ENCODE data around the gene ITPA. TPM values are rescaled to one million over a fixed set of nuclear protein-coding genes. Genes with fewer than 3 reads are reported as not detected.

The ITPA gene
- total RNA-seq, 1 experiment from 2014 or later: 59.3 TPM

- no peaks in the 10 kb centered on the region for H3K36me3 ChIP-seq
- DNase-seq (ENCODE audit: low read depth in 1 of 2, low spot score in 2 of 2): no peak
- H3K4me3 ChIP-seq: no peak overlapping the region
- H3K9me3 ChIP-seq (replicated peaks): no peaks in the 10 kb centered on the region; the same call in 1 of the 2 replicates
- no peak overlapping the region for H3K27ac ChIP-seq
- H3K27me3 ChIP-seq (replicated peaks): peaks cover 35% of the 10 kb centered on the region
- H3K4me1 ChIP-seq (replicated peaks): peaks cover 20% of the 10 kb centered on the region
Measured at GRCh38 chr20:3235666-3236324, 26.5 kb downstream of the ITPA start.

- Histone ChIP-seq H3K27me3 (replicated peaks) (peaks cover 38% of the 10 kb centered on the region), H3K36me3 (no peaks in the 10 kb centered on the region), H3K4me3 (no peak overlapping the region), H3K9me3 (replicated peaks) (no peaks in the 10 kb centered on the region; the same call in 1 of the 2 replicates), H3K4me1 (replicated peaks) (peaks cover 20% of the 10 kb centered on the region), H3K27ac (no peak overlapping the region)
- DNase-seq (ENCODE audit: low read depth in 1 of 2, low spot score in 2 of 2): no peak
Measured at GRCh38 chr20:3237011-3237957, 28.0 kb downstream of the ITPA start.

GRCh38 chr20:3237958-3238615 lies 28.8 kb downstream of the ITPA start:
- no peaks in the 10 kb centered on the region for H3K36me3 ChIP-seq
- peak overlapping the region; percentile 47 for H3K4me3 ChIP-seq
- no peaks in the 10 kb centered on the region; the same call in 1 of the 2 replicates for H3K9me3 ChIP-seq (replicated peaks)
- DNase-seq (ENCODE audit: low read depth in 1 of 2, low spot score in 2 of 2): no peak
- peaks cover 38% of the 10 kb centered on the region for H3K27me3 ChIP-seq (replicated peaks)
- H3K27ac ChIP-seq: no peak overlapping the region
- H3K4me1 ChIP-seq (replicated peaks): peaks cover 20% of the 10 kb centered on the region

GRCh38 chr20:3238616-3239025 lies 29.3 kb downstream of the ITPA start:
- Histone ChIP-seq H3K4me3 (peak overlapping the region; percentile 47), H3K36me3 (no peaks in the 10 kb centered on the region), H3K9me3 (replicated peaks) (no peaks in the 10 kb centered on the region; the same call in 1 of the 2 replicates), H3K27me3 (replicated peaks) (peaks cover 38% of the 10 kb centered on the region), H3K27ac (no peak overlapping the region), H3K4me1 (replicated peaks) (peaks cover 20% of the 10 kb centered on the region)
- no peak for DNase-seq (ENCODE audit: low read depth in 1 of 2, low spot score in 2 of 2)

GRCh38 chr20:3239026-3239866 lies 29.9 kb downstream of the ITPA start, which contains the start of gene SLC4A11:
SLC4A11 (minus strand) TSS chr20:3239190; CDS start chr20:3239137, 53 bp downstream.
- Histone ChIP-seq H3K9me3 (replicated peaks) (no peaks in the 10 kb centered on the region; the same call in 1 of the 2 replicates), H3K27ac (no peak within 1 kb of the TSS), H3K36me3 (no peaks in the 10 kb centered on the region), H3K4me3 (peak within 1 kb of the TSS; percentile 47), H3K27me3 (replicated peaks) (peaks cover 38% of the 10 kb centered on the region), H3K4me1 (replicated peaks) (peaks cover 20% of the 10 kb centered on the region)
- DNase-seq (ENCODE audit: low read depth in 1 of 2, low spot score in 2 of 2): peak; percentile 39 to 66

GRCh38 chr20:3239867-3240775 lies 30.8 kb downstream of the ITPA start:
- no peak for DNase-seq (ENCODE audit: low read depth in 1 of 2, low spot score in 2 of 2)
- H3K4me3 ChIP-seq: peak overlapping the region; percentile 47
- H3K27ac ChIP-seq: no peak overlapping the region
- no peaks in the 10 kb centered on the region for H3K36me3 ChIP-seq
- H3K4me1 ChIP-seq (replicated peaks): peaks cover 20% of the 10 kb centered on the region
- H3K9me3 ChIP-seq (replicated peaks): no peaks in the 10 kb centered on the region; the same call in 1 of the 2 replicates
- peaks cover 38% of the 10 kb centered on the region for H3K27me3 ChIP-seq (replicated peaks)

- peaks cover 20% of the 10 kb centered on the region for H3K4me1 ChIP-seq (replicated peaks)
- no peaks in the 10 kb centered on the region for H3K36me3 ChIP-seq
- no peak overlapping the region for H3K27ac ChIP-seq
- H3K4me3 ChIP-seq: no peak overlapping the region
- no peaks in the 10 kb centered on the region; the same call in 1 of the 2 replicates for H3K9me3 ChIP-seq (replicated peaks)
- no peak for DNase-seq (ENCODE audit: low read depth in 1 of 2, low spot score in 2 of 2)
- peaks cover 38% of the 10 kb centered on the region for H3K27me3 ChIP-seq (replicated peaks)
Measured at GRCh38 chr20:3240776-3241363, 31.6 kb downstream of the ITPA start.

GRCh38 chr20:3242172-3242692 lies 32.9 kb downstream of the ITPA start:
- Histone ChIP-seq H3K36me3 (no peaks in the 10 kb centered on the region), H3K4me3 (no peak overlapping the region), H3K9me3 (replicated peaks) (no peaks in the 10 kb centered on the region; the same call in 1 of the 2 replicates), H3K4me1 (replicated peaks) (peaks cover 20% of the 10 kb centered on the region), H3K27ac (no peak overlapping the region), H3K27me3 (replicated peaks) (peaks cover 33% of the 10 kb centered on the region)
- DNase-seq (ENCODE audit: low read depth in 1 of 2, low spot score in 2 of 2): no peak

- no peak overlapping the region for H3K4me3 ChIP-seq
- H3K4me1 ChIP-seq (replicated peaks): peaks cover 15% of the 10 kb centered on the region
- no peaks in the 10 kb centered on the region for H3K9me3 ChIP-seq (replicated peaks)
- H3K27ac ChIP-seq: no peak overlapping the region
- peaks cover 25% of the 10 kb centered on the region for H3K27me3 ChIP-seq (replicated peaks)
- no peaks in the 10 kb centered on the region for H3K36me3 ChIP-seq
- DNase-seq (ENCODE audit: low read depth in 1 of 2, low spot score in 2 of 2): no peak
Measured at GRCh38 chr20:3243718-3244358, 34.5 kb downstream of the ITPA start.

GRCh38 chr20:3244613-3245012 lies 35.3 kb downstream of the ITPA start:
- peaks cover 22% of the 10 kb centered on the region for H3K27me3 ChIP-seq (replicated peaks)
- H3K9me3 ChIP-seq (replicated peaks): no peaks in the 10 kb centered on the region
- H3K27ac ChIP-seq: no peak overlapping the region
- H3K36me3 ChIP-seq: no peaks in the 10 kb centered on the region
- peaks cover 9% of the 10 kb centered on the region for H3K4me1 ChIP-seq (replicated peaks)
- DNase-seq (ENCODE audit: low read depth in 1 of 2, low spot score in 2 of 2): no peak
- H3K4me3 ChIP-seq: no peak overlapping the region

GRCh38 chr20:3245156-3245555 lies 35.9 kb downstream of the ITPA start:
- Histone ChIP-seq H3K4me3 (no peak overlapping the region), H3K4me1 (replicated peaks) (peaks cover 7% of the 10 kb centered on the region), H3K27me3 (replicated peaks) (peaks cover 17% of the 10 kb centered on the region), H3K27ac (no peak overlapping the region), H3K9me3 (replicated peaks) (no peaks in the 10 kb centered on the region), H3K36me3 (no peaks in the 10 kb centered on the region)
- DNase-seq (ENCODE audit: low read depth in 1 of 2, low spot score in 2 of 2): no peak
